Epithelial cell of proximal tubule (primary cell): Measurements from ENCODE around the gene BCL2. TPM values are rescaled to one million over a fixed set of nuclear protein-coding genes. Genes with fewer than 3 reads are reported as not detected.

Experiments used
- DNase-seq: peaks from one replicate; pipeline ENCODE4 v3.0.0-alpha.2; 2011; ENCODE audit warnings: low read depth
- H3K4me3 ChIP-seq: 2 replicates; pipeline ENCODE4 v1.5.1; 2011; ENCODE audit warnings: low read depth, mild to moderate bottlenecking, low read length
- CTCF ChIP-seq: conservative IDR thresholded peaks from 2 replicates; pipeline ENCODE4 v1.5.1; 2012; ENCODE audit warnings: low read depth, mild to moderate bottlenecking, low read length
- total RNA-seq: library from RNA; depleted of rRNA; stranded (reverse); fragments of >200 nt; gene quantifications from 2 replicates; pipeline ENCODE4 v1.2.3, GENCODE V29; 2015

Gene BCL2
- total RNA-seq, 1 donor from 2014 or later, result 4.7 TPM

- no peak overlapping the region for H3K4me3 ChIP-seq
- no peak for TF ChIP-seq CTCF
- no peak for DNase-seq
These were observed 10.1 kb downstream of the BCL2 start for GRCh38 chr18:63309422-63309821.

GRCh38 chr18:63307551-63308200 is 11.9 kb downstream of the BCL2 start:
- DNase-seq, result no peak
- H3K4me3 ChIP-seq, result no peak overlapping the region
- no peak for TF ChIP-seq CTCF

GRCh38 chr18:63306819-63307550 is 12.6 kb downstream of the BCL2 start:
- peak; percentile 93 for DNase-seq
- no peak for TF ChIP-seq CTCF
- no peak overlapping the region for H3K4me3 ChIP-seq

GRCh38 chr18:63306249-63306648 is 13.3 kb downstream of the BCL2 start:
- TF ChIP-seq CTCF, result peak; percentile 9
- no peak overlapping the region for H3K4me3 ChIP-seq
- DNase-seq, result no peak

GRCh38 chr18:63303547-63303946 is 16.0 kb downstream of the BCL2 start:
- no peak for DNase-seq
- TF ChIP-seq CTCF, result no peak
- H3K4me3 ChIP-seq, result no peak overlapping the region

GRCh38 chr18:63302636-63303405 is 16.7 kb downstream of the BCL2 start:
- no peak for TF ChIP-seq CTCF
- H3K4me3 ChIP-seq, result no peak overlapping the region
- no peak for DNase-seq
